GM10266 (cell line): ENCODE results near the gene MPG.
A peak's percentile ranks its signal among the peaks of the same experiment; 100 is the strongest.

Experiments used
- DNase-seq: peaks from one replicate; pipeline ENCODE4 v3.0.0; 2012; ENCODE audit errors: extremely low spot score
- CTCF ChIP-seq: IDR thresholded peaks from 2 replicates; pipeline ENCODE4 v1.5.1; 2012; ENCODE audit warnings: mild to moderate bottlenecking, low read depth; ENCODE audit not compliant: control insufficient read depth, insufficient read depth; ENCODE audit errors: missing control alignments

The MPG gene

GRCh38 chr16:83781-84615 lies 6.0 kb downstream of the MPG start:
- no peak for TF ChIP-seq CTCF
- no peak for DNase-seq

- no peak for TF ChIP-seq CTCF
Measured at GRCh38 chr16:84718-85406, 6.8 kb downstream of the MPG start.

GRCh38 chr16:85407-85782 lies 7.4 kb downstream of the MPG start:
- DNase-seq: no peak
- TF ChIP-seq CTCF: no peak

More at GRCh38 chr16:84718-85406, 6.8 kb downstream of the MPG start:
- DNase-seq: peak; percentile 83

GRCh38 chr16:85865-86264 lies 7.8 kb downstream of the MPG start:
- no peak for TF ChIP-seq CTCF
- no peak for DNase-seq

GRCh38 chr16:86483-86952 lies 8.5 kb downstream of the MPG start:
- no peak for DNase-seq
- no peak for TF ChIP-seq CTCF

- no peak for DNase-seq
- no peak for TF ChIP-seq CTCF
Measured at GRCh38 chr16:88613-89012, 10.6 kb downstream of the MPG start.

GRCh38 chr16:89391-90302 lies 11.6 kb downstream of the MPG start:
- no peak for DNase-seq
- TF ChIP-seq CTCF: no peak
